Right atrium auricular region (tissue), 2 donors: Measurements from ENCODE around the gene TFEB. TPM values are rescaled to one million over a fixed set of nuclear protein-coding genes. Genes with fewer than 3 reads are reported as not detected.

Experiments used
- DNase-seq: peaks from one replicate; pipeline ENCODE4 v3.0.0-alpha.2; 2019; ENCODE audit warnings: low spot score
- H3K27ac ChIP-seq, 2 donors: fragments of 200-600 bp; sonication (generic); 1 replicate in 1 of 2; 2 replicates in 1 of 2; pipeline ENCODE4 v1.5.1; 2016 to 2019
- H3K27me3 ChIP-seq, 2 donors: fragments of 200-600 bp; sonication (generic); one replicate each; pipeline versions ENCODE4 v1.5.1 to v1.6.0; 2017 to 2019
- H3K36me3 ChIP-seq: fragments of 200-600 bp; sonication (generic); one replicate; pipeline ENCODE4 v1.5.1; 2016
- H3K4me1 ChIP-seq, 2 donors: fragments of 200-600 bp; sonication (generic); one replicate each; pipeline versions ENCODE4 v1.5.1 to v1.6.0; 2017 to 2019
- H3K4me3 ChIP-seq, 2 donors: fragments of 200-600 bp; sonication (generic); 1 replicate in 1 of 2; 2 replicates in 1 of 2; pipeline ENCODE4 v1.5.1; 2017 to 2019; ENCODE audit warnings: mild to moderate bottlenecking in 1 of 2, moderate library complexity in 1 of 2
- H3K9me3 ChIP-seq, 2 donors: fragments of 200-600 bp; sonication (generic); one replicate each; pipeline ENCODE4 v1.5.1; 2019
- total RNA-seq, 2 donors: library from RNA; depleted of rRNA; stranded (reverse); fragments of >200 nt; gene quantifications; one replicate each; pipeline ENCODE4 v1.1.0, GENCODE V29; 2016
- TF ChIP-seq, protein P1 (sequence below), 2 donors: fragments of 200-600 bp; sonication (generic); IDR thresholded peaks; one replicate each; pipeline ENCODE4 v1.5.1; 2019; ENCODE audit warnings: antibody characterized with exemption in 2 of 2

The TFEB gene
- total RNA-seq, 2 donors from 2014 or later: 31.5 to 35.8 TPM

DNA sequence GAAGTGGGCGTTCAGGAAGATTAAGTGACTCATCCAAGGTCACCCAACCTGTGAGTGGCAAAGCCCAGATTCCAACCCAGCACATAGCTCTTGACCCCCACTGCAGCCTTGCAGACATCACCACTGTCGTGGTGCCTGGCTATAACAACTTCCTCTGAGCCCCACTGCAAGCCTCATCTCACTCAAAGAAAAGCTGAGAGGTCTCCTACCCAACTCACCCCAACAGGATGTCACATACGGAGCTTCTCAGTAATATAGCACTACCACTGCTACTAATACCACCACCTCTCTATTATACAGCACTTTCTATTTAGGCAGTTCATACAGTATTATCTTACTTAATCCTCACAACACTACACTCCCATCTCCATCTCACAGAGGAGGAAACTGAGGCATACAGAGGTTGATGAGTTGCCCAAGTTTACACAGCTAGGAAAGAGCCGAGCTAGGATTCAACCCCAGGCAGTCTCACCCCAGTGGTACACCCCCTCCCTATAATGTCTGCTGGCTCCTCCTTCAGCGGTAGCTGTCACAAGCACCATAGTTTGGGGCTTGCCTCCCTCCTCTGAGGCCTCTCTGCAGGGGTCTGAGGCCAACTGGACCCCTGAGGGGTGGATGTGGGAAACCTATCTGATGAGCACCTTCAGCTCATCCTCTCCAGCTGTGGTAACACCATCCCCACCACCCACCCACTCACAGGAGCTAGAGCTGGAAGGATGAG is 19.5 kb downstream of the TFEB start:
- TF ChIP-seq, protein P1, sequence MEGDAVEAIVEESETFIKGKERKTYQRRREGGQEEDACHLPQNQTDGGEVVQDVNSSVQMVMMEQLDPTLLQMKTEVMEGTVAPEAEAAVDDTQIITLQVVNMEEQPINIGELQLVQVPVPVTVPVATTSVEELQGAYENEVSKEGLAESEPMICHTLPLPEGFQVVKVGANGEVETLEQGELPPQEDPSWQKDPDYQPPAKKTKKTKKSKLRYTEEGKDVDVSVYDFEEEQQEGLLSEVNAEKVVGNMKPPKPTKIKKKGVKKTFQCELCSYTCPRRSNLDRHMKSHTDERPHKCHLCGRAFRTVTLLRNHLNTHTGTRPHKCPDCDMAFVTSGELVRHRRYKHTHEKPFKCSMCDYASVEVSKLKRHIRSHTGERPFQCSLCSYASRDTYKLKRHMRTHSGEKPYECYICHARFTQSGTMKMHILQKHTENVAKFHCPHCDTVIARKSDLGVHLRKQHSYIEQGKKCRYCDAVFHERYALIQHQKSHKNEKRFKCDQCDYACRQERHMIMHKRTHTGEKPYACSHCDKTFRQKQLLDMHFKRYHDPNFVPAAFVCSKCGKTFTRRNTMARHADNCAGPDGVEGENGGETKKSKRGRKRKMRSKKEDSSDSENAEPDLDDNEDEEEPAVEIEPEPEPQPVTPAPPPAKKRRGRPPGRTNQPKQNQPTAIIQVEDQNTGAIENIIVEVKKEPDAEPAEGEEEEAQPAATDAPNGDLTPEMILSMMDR (IDR thresholded peaks at IDR 0.05): no peak
- Histone ChIP-seq H3K27me3 (no peaks in the 10 kb centered on the region), H3K4me1 (peaks cover 0 to 99% of the 10 kb centered on the region in 2 donors), H3K4me3 (no peak overlapping the region), H3K9me3 (no peaks in the 10 kb centered on the region), H3K36me3 (no peaks in the 10 kb centered on the region), H3K27ac (peak overlapping the region; percentile 78 to 87)
- no peak for DNase-seq

DNA sequence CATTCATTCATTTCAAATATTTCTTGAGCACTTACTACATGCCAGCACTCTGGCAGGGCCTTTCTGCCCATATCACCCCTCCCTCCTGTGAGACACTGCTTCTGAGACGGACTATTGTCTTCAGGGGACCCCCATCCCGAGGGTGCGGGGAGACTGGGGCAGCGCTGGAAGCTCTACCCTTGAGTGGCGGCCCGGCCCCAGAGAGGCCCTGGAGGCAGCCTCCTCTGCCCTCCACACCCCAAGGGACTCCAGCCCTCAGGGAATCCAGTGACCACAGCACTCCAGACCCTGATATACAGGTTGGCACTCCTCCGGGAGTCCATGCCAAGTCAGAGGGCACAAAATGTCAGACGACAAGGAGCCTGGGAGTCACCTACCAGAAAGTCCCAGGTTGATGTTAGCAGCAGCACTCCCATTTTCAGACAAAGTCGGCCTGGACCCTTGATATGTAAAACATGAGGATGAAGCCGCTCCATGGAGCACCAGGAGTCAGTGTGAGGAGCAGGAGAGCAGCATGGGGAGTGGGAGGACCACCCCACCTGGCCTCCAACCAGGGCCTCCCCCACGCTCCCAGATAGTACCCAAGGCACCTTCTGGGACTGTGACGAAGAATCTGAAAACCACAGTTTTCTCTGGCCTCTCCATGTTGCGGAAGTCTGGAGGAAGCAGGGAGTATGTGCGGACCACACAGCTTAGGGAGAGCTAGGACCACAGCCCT is 20.7 kb downstream of the TFEB start:
- TF ChIP-seq, protein P1 (IDR thresholded peaks at IDR 0.05): no peak
- H3K27ac ChIP-seq: peak overlapping the region; percentile 78 to 87
- DNase-seq: no peak
- no peaks in the 10 kb centered on the region for H3K27me3 ChIP-seq
- H3K9me3 ChIP-seq: no peaks in the 10 kb centered on the region
- no peak overlapping the region for H3K4me3 ChIP-seq
- peaks cover 0 to 94% of the 10 kb centered on the region in 2 donors for H3K4me1 ChIP-seq
- H3K36me3 ChIP-seq: no peaks in the 10 kb centered on the region

DNA sequence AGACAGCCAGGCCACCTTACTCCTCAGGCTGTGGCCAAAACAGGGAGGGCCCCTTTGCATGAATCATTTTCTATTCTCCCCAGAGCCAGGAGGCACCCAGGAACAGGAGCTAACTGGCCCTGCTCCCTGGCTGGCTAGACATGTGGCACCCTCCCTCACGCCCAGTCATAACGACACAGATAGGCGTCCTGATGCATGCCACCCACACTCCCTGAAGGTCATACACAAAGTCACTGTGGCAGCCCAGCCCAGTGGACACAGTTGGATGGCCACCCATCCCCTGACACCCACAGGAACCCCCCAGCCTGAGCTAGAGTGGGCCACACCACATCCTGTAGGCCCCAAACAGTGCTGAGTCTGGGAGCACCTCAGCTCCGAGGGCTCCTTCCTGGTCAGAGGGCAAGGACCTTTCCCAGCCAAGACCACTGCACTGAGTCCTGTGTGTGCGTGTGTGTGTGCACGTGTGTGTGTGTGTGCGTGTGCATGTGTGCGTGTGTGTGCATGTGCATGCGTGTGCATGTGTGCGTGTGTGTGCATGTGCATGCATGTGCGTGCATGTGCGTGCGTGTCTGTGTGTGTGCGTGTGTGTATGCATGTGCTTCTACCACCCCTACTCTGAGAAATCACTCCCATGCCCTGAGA is 21.6 kb downstream of the TFEB start:
- Histone ChIP-seq H3K4me1 (peaks cover 0 to 90% of the 10 kb centered on the region in 2 donors), H3K9me3 (no peaks in the 10 kb centered on the region), H3K4me3 (no peak overlapping the region), H3K36me3 (no peaks in the 10 kb centered on the region), H3K27me3 (no peaks in the 10 kb centered on the region), H3K27ac (peak overlapping the region; percentile 78 to 87)
- TF ChIP-seq, protein P1 (IDR thresholded peaks at IDR 0.05): no peak
- DNase-seq: no peak

DNA sequence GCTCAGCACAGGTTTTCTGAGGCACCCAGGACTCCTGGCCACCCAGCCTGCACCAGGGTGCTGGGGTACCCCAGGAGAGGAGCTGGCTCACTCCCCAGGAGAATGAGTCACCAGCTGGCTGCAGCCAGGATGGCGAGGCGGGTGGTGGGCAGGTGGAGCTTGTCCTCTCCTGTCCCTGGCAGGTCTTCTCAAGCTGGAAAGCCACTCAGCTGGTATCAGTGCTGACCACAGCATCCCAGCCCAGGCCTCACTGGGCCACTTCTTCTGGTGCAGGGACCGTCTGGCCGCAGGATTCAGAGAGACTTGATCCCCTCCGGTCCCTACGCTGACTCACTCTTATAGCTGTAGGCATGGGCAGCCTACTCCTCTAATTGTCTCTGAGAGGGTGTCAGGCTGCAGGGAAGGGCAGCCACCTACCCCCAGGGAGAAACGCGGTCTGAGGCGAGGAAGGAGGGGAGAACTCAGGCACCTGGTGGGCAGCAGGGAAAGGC is 22.2 kb downstream of the TFEB start:
- Histone ChIP-seq H3K4me1 (peaks cover 0 to 90% of the 10 kb centered on the region in 2 donors), H3K36me3 (no peaks in the 10 kb centered on the region), H3K4me3 (no peak overlapping the region), H3K27me3 (no peaks in the 10 kb centered on the region), H3K27ac (peak overlapping the region; percentile 78 to 87), H3K9me3 (no peaks in the 10 kb centered on the region)
- peak; percentile 67 for DNase-seq
- TF ChIP-seq, protein P1 (IDR thresholded peaks at IDR 0.05): no peak

DNA sequence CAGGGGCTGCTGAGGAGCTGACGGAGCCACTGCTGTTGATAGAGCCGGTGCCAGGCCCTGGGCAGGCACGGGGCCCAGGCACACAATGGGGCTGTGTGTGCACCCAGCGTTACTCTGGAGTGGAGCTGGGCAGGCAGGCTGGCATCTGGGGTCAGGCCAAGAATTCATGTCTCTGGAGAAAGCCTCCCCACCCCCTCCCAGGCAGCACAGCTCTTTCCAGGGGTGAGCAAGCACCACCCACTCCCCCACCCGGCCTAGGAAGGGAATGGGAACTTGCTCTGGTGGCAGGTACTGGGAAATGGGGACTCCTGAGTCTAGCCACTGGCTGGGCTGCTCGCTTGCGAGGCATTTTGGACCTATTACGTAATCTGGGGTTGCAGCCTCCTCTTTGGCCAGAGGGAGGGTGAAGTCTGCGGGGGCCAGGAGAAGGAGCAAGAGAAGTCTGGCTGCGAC is 22.7 kb downstream of the TFEB start:
- TF ChIP-seq, protein P1 (IDR thresholded peaks at IDR 0.05): no peak
- DNase-seq: no peak
- H3K36me3 ChIP-seq: no peaks in the 10 kb centered on the region
- H3K27me3 ChIP-seq: no peaks in the 10 kb centered on the region
- peaks cover 0 to 90% of the 10 kb centered on the region in 2 donors for H3K4me1 ChIP-seq
- peak overlapping the region; percentile 78 to 87 for H3K27ac ChIP-seq
- H3K9me3 ChIP-seq: no peaks in the 10 kb centered on the region
- H3K4me3 ChIP-seq: no peak overlapping the region
